Left forelimb (tissue), 1 donor: Measurements from ENCODE around the gene SBF1.

ENCODE experiments used
- DNase-seq: peaks from one replicate; pipeline ENCODE4 v3.0.0-alpha.2; 2018; ENCODE audit warnings: low spot score

Gene SBF1

GRCh38 chr22:50506611-50507420 lies 32.0 kb upstream of the SBF1 start:
- DNase-seq: no peak

GRCh38 chr22:50505776-50506610 lies 31.2 kb upstream of the SBF1 start:
- DNase-seq: no peak

- no peak for DNase-seq
Observed at GRCh38 chr22:50505276-50505775, 30.5 kb upstream of the SBF1 start.

- DNase-seq: no peak
Observed at GRCh38 chr22:50504369-50505211, 29.8 kb upstream of the SBF1 start.

GRCh38 chr22:50503475-50504145 lies 28.8 kb upstream of the SBF1 start:
- no peak for DNase-seq

GRCh38 chr22:50502628-50503474 lies 28.0 kb upstream of the SBF1 start:
- no peak for DNase-seq

- no peak for DNase-seq
Observed at GRCh38 chr22:50502096-50502495, 27.3 kb upstream of the SBF1 start.

GRCh38 chr22:50500452-50500851 lies 25.6 kb upstream of the SBF1 start:
- no peak for DNase-seq

GRCh38 chr22:50498322-50498890 lies 23.6 kb upstream of the SBF1 start:
- no peak for DNase-seq

- no peak for DNase-seq
Observed at GRCh38 chr22:50497093-50497492, 22.3 kb upstream of the SBF1 start.

- DNase-seq: no peak
Observed at GRCh38 chr22:50490531-50491308, 15.9 kb upstream of the SBF1 start.

- no peak for DNase-seq
Observed at GRCh38 chr22:50489363-50490243, 14.8 kb upstream of the SBF1 start.

- DNase-seq: no peak
Observed at GRCh38 chr22:50488886-50489285, 14.1 kb upstream of the SBF1 start.

GRCh38 chr22:50488006-50488677 lies 13.3 kb upstream of the SBF1 start:
- DNase-seq: no peak

- DNase-seq: no peak
Observed at GRCh38 chr22:50487290-50488005, 12.6 kb upstream of the SBF1 start.

- no peak for DNase-seq
Observed at GRCh38 chr22:50486561-50487289, 11.9 kb upstream of the SBF1 start, which contains the start of gene MIOX. Gene MIOX, plus strand, starts transcription at chr22:50486859. Its CDS starts 39 bp downstream, at chr22:50486898.
